NCI-H2171 treated with DMSO at 0.1 percent for 48 hours (cell line): Measurements from ENCODE around the gene PPFIA1.
"Not testable (repeated sequence)": the region's sequence is repeated elsewhere in the genome, so short reads cannot be mapped to it uniquely, and the experiment has no call there.

Experiments used
- DNase-seq: peaks from one replicate; lab custom pipeline; 2025; lab: John Stamatoyannopoulos, UW

Gene PPFIA1

DNA sequence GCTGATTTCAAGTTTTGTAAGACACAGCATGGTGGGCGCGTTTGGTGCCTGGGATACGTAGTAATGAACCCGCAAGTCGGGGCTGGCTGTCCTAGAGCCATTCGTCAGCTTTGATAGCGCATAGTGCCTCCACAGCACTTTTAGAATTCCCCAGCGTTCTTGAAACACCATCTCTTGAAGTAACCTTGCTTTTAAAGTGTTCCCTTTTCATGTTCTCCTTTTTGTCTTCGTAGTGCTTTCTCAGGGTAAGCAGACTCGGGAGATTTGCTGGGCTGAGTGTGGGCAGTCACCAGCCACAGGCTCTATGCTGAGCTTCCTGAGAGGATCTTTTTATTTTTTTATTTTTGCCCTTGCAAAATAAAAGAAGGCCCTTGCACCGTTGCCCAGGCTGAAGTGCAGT, 88.3 kb downstream of the PPFIA1 start:
- no peak for DNase-seq

DNA sequence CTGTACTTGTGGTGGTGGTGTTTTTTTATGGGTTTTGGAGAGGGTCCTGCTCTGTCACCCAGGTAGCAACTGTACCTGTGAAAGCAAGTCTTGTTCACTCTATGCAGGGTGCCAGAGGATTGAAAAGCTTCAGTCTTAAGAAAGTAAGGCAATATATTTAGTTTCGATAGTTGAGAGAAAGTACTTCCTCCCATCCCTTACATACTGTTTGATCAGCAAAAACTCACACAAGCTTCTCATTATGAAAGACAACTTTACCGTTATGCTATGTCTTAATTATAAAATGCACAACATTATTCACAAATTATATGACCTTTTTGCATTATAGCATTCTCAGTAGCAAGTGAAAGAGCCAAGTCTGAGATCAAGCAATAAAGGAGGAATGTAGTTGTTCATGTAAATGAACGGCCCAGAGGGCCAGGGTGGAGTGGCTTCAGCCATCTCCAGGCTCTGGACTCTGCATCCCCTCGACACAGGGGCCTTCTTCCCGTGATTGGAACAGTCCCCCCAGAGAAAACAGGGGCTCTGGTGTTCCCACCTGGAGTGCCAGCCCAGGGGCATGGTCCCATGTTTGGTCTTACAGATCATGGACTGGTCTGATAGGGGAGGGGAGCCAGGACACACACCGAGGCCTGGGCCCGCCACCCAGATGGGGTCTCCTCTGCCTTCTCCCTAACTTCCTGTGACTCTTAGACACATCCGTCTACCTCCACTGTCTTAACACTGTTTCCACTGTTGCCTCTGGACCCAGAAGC, 89.1 kb downstream of the PPFIA1 start:
- no peak for DNase-seq

DNA sequence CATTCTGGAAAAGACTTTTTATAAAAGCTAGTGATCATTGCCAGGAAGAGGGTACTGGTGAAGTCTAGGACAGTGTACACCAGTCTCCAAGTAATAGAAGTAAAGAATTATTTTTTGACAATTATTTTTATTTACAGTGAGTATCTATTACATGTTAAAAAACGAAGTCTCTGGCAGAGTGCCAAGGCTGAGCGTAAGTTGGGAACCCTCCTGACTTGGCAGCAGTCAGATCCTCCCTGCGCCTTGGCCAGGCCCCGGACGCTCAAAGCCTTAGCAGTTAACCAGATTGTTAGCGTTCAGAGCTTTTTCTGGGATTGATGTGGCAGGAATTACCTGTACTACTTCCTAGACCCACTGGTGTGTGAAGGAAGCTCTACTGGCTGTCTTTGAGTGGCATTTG, 89.7 kb downstream of the PPFIA1 start:
- DNase-seq = peak; percentile 91

DNA sequence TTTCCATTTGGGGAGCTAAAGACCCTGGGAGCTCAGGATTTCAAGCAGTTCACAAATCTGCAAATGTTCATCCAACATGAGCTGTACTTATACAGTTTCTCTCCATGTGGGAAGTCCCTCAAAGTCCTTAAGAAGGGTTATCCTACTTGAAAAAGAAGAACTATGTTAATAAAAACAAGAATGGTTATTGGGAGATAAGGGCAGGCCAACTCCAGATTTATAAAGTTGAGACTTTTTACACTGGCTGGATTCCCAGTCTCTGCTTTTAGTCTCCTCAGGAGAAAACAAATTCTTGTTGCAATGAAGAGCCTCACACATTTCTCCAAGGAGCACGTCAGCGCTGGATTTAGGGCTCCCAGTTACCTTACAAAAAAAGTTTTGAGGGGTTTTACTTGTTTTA, 93.7 kb downstream of the PPFIA1 start:
- no peak for DNase-seq

DNA sequence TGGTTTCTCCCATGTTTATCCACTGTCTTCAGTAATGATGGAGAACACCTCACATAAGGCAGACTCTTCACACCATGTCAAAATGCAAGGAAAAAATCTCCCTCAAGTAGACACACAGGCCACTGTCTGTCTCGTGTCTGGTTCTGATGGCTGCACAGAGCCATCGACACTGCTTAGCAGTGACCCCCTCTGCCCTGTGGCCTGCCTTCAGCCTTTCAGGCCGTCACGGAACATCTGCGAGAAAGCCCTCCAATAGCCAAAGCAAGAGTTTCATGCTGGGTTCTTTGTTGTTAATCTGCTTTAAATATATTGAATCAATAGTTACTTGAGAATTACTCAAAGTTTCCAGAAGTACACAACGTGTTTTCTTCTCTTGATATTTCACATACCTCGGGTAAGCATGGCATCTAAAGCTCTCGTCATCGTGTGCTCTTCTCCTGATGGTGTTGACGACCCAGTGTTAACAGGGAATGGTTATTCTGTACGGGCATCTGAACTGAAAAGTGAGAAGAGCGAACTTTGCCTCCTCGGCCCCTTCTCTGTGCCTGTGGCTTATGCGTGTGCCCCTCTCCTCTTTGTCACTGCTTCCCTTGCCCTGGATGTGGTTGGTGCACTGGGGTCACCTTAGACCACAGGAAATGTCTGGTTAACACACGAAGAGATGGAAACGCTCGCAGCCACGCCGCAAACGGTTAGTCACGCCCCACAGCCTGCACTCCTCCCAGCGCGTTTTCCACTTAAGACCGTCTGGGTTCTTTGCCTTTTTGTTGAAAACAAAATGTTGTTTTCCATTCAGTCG, 94.5 kb downstream of the PPFIA1 start:
- DNase-seq = no peak

DNA sequence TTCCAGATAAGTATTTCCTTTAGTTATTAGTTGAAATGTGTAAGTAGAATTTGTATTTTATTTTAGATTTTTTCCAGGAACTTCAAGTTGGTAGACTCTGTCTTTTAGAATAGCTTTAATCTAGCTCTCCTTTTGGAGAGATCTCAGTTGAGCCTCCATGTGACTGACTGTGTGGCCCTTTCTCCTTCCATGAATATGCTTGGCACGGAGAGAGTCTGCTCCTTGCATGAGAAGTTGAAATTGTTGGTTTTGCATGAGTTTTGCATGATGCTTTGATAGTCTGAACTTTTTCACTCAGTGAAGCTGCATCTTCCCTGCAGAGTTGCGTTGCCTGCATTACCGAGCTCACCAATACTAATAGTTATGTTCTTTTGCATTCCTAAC, 95.0 kb downstream of the PPFIA1 start:
- no peak for DNase-seq

DNA sequence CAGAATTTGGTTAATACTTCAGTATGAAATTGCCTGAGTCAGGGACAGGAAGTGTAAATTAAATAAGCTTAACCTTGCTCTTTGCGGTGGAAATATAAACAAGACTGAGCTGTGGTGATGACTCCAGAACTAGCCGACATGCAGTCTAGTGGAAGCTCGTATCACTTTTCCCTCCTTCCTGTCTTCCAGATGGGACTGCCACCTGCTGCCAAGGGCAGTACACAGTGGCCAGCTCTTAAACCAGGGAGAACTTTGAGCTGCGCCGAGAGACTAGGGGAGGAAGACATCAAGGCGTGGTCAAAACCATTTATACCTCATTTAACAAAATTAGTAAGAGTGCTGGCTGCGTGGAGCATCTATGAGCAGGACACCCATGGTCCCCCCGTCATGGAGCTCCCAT, 96.6 kb downstream of the PPFIA1 start:
- peak; percentile 43 for DNase-seq

DNA sequence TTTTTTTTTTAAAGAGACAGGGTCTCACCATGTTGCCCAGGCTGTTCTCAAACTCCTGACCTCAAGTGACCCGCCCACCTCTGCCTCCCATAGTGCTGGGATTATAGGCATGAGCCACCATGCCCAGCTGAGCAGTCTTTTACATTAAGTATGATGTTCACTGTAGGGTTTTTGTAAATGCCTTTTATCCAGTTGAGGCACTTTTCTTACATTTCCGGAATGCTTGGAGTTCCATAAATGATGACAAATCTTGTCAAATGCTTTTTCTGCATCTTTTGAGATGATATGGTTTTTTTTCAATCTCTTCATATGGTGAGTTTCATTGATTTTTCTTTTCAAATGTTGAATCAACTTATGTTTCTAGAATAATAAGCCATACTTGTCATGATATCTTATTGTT, 98.5 kb downstream of the PPFIA1 start:
- DNase-seq = no peak

DNA sequence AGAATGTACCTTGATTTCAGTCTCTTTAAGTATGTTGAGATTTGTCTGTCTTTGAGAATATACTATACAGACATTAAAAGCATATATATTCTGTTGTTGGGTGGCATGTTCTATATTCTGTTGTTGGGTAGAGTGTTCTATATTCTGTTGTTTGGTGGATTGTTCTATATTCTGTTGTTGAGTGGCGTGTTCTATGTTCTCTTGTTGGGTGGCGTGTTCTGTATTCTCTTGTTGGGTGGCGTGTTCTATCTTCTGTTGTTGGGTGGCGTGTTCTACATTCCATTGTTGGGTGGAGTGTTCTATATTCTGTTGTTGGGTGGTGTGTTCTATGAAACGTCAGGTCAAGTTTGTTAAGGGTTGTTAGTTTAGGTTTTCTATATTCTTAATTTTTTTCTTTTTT, 100.8 kb downstream of the PPFIA1 start:
- DNase-seq = no peak

DNA sequence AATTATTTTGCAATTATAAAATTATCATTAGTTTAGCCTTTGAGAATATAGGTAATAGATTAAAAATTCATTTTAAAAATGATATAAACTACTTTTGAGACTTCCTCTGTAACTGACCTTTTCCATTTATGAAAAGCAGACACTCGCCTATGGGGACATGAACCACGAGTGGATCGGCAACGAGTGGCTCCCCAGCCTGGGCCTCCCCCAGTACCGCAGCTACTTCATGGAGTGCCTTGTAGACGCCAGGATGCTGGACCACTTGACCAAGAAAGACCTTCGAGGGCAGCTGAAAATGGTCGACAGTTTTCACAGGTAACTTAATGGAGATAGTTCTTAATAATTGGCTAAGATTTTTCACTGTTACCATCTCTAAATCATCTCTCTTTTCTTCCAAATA, 101.6 kb downstream of the PPFIA1 start:
- no peak for DNase-seq

DNA sequence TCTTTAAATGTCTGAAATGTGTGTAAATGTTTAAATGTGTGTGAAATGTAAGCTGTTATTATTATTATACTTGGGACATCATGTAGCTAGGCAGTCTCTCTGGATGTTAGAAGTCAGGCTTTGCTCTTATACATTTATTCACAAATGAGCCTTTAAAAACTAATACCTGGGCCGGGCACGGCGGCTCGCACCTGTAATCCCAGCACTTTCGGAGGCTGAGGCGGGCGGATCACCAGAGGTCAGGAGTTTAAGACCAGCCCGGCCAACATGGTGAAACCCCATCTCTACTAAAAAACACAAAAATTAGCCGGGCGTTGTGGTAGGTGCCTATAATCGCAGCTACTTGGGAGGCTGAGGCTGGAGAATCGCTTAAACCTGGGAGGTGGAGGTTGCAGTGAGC, 106.1 kb downstream of the PPFIA1 start:
- no peak for DNase-seq

DNA sequence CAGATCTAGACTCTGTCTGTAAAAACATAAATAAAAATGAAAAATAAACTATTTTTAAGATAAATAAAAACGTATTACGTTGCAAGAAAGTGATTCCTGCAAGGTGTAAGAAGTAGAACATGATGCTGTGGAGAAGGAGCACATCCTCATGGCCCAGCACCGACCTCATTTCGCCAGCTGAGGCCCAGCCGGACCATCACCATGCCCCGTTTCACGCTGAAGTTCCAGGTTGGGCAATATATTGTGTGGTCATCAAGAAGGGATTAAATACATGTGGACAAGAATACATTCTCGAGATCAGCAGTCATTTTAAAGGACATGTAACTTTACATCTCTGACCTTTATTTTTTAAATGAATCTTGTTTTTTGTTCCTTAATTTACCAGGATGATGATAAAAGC, 107.2 kb downstream of the PPFIA1 start:
- no peak for DNase-seq

DNA sequence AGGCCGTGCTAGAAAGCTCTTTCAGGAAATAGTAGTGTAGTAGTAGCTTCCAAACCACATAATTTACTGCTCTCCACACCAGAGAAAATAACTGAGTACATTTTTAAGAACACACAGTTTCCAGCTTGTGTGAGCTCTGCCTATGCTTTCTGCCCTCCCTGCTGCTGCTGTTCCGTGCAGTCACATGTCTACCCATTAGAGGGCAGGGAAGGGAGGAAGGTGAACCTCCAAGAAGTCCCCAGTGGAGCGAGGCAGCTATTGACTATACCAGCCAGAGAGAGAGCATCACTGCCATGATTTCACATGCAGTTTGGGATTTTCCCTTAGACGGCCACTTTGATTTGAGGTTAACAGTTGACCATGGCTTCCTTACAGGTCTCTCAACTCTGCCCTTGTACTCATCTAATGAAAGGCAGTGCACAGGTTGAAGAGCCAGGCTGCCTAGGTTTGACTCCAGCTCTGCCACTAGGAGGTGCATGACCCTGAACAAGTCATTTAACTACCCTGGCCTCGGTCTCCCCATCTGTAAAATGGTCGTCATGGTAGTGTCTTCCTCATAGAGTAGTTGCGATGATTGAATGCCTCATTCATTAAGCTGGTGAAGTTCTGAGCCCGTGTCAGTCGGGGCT, 108.1 kb downstream of the PPFIA1 start:
- DNase-seq = peak; percentile 1

DNA sequence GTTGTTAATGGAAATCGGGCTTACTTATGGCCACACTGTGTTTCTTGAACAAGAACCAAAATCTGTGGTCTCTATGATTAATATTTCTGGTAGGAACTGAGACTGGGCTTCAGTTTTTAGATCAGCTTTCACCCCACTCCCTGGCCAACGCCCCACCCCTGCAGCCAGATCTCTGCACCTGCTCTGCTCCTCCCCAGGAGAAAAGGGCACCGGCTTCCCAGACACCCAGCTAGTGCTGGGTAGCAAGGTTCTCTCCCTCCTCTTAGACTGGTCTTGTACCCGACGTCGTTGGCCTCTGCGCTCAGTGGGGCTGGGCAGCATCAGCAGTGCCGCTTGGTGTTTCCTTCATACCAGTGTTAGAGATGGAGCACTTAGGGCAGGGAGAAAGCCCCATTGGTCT, 110.9 kb downstream of the PPFIA1 start:
- DNase-seq = no peak

DNA sequence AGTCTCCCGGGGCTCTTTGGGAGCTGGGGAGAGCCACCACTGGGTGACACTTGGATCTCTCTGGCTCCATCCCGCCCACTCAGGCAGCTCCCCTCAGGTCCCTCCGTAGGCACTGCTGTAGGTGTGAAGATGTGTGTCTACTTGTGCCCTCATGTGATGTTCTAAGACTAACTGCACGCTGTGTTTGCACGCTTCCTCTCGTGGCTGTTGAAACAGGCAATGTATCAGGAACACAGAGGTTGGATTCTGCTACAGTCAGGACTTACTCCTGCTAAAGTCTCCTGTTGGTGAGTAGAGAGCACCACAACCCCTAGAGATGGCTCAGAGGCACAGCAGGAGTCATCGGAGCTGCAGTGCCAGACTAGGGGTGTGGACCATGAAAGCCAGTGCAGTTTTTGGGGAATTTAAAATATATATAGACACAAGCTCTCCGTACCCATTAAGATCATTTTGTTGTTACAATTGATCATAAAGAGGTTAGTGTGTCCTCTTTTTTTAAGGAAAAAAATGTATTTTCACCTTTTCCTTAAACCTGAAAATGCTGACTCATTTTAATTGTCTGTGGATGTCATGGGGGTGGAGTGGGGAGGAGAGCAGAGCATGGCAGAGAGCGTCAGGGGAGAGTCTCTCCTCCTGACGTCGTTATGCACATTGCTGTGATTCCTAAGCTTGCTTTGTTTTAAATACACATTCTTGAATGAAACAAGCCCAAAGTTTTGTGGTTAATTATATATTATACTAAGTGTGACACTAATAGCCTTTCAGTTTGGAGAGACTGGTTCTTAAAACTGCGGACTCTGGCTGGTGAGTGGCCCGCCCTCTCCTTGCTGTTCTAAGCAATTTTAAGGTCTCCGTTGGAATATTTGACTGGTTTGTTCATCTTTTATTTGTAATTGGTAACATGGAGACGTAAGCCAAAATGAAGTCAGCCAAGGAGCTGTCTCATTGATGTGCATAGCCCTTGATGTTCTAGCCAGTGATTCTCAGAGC, 111.7 kb downstream of the PPFIA1 start:
- DNase-seq = no peak

DNA sequence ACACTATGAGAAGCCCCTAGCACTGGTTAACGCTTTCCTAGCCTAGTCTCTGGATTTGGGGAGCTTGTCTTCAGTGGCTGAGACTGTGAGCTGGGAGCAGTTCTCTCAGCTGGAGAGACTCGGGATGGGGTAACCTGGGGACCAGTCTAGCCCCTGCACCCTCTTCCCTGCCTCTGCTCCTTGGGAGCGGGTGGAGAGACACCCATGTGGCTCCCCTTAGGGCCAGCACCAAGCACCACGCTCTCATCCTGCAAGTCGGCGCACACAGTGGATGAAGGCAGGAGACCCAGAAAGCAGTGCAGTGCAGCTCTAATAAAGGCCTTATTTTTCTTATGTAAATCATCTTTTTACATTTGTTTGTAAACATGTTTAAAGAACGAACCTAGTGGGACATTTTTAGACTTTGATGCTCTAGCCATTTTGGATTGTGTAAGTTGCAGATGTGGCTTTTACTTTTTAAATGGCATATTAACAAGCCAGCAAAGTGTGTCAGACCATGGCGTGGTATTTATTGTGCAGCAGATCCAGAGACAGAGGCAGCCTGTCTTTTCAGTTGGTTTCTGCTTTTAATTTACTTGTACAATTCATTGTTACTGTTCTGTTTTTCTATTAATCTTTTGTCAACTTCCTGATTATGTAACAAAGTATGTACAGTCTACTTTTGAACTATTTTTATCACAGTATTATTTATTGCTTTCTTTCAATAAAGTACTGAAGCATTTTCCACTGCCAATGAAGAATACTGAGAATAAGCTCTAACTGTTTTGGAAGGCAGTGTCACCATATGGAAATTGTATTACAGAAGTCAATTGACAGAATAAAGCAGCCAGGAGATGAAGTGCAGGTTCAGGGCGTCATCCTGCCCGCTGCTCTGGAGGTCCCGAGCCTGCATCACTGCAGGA, 113.4 kb downstream of the PPFIA1 start:
- no peak for DNase-seq

DNA sequence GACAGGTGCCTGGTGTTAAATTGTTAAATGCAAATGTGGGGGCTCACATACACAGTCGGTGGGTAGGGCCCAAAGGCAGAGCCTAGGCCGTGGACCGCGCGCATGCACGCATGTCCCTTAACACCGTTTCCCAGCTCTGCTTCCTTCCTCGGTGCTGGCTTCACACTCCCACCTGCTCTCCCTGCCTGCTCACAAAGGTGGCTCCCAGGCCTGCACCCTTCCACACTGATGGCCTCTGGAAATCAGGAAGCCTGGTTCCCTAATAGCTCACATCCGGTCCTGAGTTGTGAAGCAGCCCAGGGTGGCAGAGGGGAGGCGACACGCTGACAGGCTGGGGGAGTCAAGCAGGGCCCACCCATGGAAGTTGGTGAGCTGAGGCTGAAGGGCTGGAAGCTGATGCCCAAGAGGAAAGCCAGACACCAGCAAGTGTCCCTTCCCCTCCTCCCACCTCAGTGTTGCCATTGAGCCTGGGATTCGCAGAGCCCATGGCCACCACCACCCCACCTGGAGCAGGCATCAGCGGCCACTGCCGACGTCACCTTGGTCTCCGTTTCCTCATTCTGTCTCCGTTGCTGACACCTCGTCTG, 114.2 kb downstream of the PPFIA1 start:
- no peak for DNase-seq

DNA sequence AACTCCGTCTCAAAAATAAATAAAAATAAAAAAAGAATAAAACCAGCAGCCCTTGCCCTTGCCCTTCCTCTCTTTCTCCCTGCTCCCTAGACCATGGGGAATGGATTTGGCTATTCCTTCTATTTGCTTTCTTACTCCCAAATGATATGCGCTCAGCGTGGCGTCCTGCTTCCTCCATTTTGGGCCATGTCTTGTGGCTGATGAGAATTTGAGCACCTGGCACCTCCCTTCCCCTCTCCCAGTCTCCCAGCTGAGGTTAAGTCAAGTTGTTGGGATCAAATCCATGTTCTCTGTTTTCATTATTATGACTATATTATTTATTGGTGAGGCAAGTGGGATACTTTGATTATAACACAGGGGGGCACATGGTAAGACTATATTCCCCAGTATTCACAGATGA, 117.1 kb downstream of the PPFIA1 start:
- no peak for DNase-seq

DNA sequence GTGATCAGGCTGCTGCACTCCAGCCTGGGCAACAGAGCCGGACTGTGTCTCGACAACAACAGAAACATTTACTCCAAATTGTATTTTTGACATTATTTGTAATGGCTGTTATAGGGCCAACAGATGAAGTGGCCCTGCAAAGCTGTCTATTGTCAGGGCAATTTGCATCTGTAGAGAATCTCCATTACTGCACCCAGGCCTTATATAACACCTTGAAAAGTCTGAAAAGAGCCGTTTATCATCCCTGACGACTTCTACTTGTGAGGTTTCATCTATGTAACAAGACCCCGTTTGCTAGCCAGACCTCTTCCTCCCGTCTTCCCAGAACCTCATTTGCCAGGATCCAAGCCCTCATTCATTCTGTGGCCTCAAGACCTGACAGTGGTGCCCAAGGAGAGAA, 118.7 kb downstream of the PPFIA1 start:
- no peak for DNase-seq

DNA sequence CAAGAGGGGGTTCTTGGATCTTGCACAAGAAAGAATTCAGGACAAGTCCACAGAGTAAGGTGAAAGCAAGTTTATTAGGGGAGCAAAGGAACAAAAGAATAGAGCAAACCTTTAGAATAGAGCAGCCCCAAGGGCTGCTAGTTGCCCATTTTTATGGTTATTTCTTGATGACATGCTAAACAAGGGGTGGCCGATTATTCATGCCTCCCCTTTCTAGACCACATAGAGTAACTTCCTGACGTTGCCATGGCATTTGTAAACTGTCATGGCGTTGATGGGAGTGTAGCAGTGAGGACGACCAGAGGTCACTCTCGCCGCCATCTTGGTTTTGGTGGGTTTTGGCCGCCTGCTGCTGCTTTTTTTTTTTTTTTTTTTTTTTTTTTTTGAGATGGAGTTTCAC, 120.4 kb downstream of the PPFIA1 start:
- DNase-seq = not testable (repeated sequence)
